Measurements from ENCODE around the gene PIAS1. TPM values are rescaled to one million over a fixed set of nuclear protein-coding genes. Genes with fewer than 3 reads are reported as not detected.

The PIAS1 gene
- total RNA-seq, 2 donors from 2014 or later = 24.1 to 63.3 TPM

DNA sequence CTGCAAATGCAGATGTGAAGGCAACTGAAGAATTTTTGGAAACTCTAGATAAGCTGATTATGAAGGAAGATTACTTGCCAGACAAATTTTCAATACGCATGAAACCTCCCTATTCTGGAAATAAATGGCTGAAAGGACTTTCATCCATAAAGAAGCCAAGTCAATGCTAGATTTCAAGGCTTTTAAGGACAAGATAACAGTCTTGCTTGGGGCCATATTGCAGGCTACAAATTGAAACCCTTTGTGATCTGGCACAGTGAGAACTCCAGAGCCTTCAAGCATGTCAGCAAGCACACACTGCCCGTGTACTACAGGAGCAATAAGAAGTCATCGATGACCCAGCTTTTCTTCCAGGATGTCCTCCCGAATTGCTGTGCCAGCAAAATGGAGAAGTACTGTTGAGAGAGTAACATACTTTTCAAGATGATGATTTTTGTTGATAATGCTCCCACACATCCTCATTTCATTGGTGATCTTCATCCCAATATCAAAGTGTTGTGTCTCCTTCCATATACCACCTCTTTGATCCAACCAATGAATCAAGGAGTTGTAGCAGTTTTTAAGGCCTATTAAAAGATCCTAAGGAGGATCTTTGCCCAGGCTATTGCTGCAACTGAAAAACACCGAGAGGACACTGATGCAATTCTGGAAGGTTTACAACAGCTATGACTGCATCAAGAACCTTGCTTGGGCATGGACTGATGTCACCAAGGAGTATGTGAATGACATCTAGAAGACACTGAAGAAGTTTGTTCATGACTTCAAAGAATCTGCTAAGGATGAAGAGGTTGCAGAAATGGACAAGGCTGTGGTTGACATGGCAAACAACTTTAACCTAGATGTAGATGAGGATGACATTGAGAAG is 130.7 kb downstream of the PIAS1 start:
- no peak overlapping the region for H3K27ac ChIP-seq
- no peaks in the 10 kb centered on the region for H3K27me3 ChIP-seq
- H3K4me3 ChIP-seq = no peak overlapping the region
- no peaks in the 10 kb centered on the region for H3K9me3 ChIP-seq
- TF ChIP-seq, protein P1, sequence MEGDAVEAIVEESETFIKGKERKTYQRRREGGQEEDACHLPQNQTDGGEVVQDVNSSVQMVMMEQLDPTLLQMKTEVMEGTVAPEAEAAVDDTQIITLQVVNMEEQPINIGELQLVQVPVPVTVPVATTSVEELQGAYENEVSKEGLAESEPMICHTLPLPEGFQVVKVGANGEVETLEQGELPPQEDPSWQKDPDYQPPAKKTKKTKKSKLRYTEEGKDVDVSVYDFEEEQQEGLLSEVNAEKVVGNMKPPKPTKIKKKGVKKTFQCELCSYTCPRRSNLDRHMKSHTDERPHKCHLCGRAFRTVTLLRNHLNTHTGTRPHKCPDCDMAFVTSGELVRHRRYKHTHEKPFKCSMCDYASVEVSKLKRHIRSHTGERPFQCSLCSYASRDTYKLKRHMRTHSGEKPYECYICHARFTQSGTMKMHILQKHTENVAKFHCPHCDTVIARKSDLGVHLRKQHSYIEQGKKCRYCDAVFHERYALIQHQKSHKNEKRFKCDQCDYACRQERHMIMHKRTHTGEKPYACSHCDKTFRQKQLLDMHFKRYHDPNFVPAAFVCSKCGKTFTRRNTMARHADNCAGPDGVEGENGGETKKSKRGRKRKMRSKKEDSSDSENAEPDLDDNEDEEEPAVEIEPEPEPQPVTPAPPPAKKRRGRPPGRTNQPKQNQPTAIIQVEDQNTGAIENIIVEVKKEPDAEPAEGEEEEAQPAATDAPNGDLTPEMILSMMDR (IDR thresholded peaks at IDR 0.05) = no peak
- no peak for TF ChIP-seq POLR2A (IDR thresholded peaks at IDR 0.05)
- intact Hi-C loops (cut with DNase I) = no loop called here
- H3K36me3 ChIP-seq (replicated peaks in 1 of 2; ENCODE audit: insufficient read depth in 1 of 2, low read depth in 2 of 2) = peaks cover 0 to 14% of the 10 kb centered on the region in 2 donors
- 85 to 89% methylated on average over 5 of the region's 5 CpGs for WGBS, 2 donors
- DNase-seq = no peak
- no peak for ATAC-seq
- peaks cover 29% of the 10 kb centered on the region for H3K4me1 ChIP-seq

DNA sequence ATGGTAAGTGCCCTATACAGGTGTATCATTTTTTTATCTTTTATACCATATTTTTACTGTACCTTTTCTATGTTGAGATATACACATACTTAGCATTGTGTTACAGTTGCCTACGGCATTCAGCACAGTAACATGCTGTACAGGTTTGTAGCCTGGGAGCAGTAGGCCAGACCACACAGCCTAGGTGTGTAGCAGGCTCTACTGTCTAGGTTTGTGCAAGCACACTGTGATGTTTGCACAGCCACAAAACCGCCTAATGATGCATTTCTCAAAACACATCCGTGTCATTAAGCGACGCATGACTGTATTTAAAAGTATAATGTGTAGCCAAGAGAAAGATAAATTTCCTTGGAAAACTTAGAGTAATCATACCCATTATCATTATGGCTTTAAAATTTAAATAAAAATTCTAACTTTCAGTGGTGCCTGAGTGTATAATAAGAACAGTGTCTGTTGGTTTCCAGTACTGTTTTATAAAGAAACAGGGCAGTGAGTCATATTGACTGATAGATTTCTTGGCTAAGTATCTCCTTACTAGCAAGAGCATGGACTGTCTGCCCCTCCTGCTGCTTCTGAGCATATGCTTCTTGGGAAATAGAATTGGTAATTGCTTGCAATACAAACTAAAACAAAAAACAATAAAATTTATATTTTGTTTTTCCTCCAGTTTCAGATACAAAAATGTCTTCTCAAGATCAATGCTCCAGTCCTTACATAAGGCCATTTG is 132.7 kb downstream of the PIAS1 start:
- whole genome bisulfite sequencing, 2 donors = 70 to 82% methylated on average over 5 of the region's 5 CpGs
- peak; percentile 55 for ATAC-seq
- Histone ChIP-seq H3K4me1 (peaks cover 29% of the 10 kb centered on the region), H3K27ac (peak overlapping the region; percentile 48 to 84 (median 70)), H3K9me3 (no peaks in the 10 kb centered on the region), H3K36me3 (replicated peaks in 1 of 2; ENCODE audit: insufficient read depth in 1 of 2, low read depth in 2 of 2) (peaks cover 0 to 7% of the 10 kb centered on the region in 2 donors), H3K27me3 (no peaks in the 10 kb centered on the region), H3K4me3 (no peak overlapping the region)
- TF ChIP-seq POLR2A (IDR thresholded peaks at IDR 0.05) = no peak
- TF ChIP-seq, protein P1 (IDR thresholded peaks at IDR 0.05) = no peak
- intact Hi-C loops (cut with DNase I) = no loop called here
- no peak for DNase-seq

DNA sequence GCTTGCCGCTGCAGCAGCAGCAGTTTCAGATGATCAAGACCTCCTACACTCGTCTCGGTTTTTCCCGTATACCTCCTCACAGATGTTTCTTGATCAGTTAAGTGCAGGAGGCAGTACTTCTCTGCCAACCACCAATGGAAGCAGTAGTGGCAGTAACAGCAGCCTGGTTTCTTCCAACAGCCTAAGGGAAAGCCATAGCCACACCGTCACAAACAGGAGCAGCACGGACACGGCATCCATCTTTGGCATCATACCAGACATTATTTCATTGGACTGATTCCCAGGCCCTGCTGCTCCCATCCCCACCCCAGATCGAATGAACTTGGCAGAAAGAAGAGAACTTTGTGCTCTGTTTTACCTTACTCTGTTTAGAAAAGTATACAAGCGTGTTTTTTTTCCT is 133.4 kb downstream of the PIAS1 start:
- Histone ChIP-seq H3K4me3 (no peak overlapping the region), H3K4me1 (peaks cover 29% of the 10 kb centered on the region), H3K36me3 (replicated peaks in 1 of 2; ENCODE audit: insufficient read depth in 1 of 2, low read depth in 2 of 2) (peaks cover 0 to 7% of the 10 kb centered on the region in 2 donors), H3K27ac (peak overlapping the region; percentile 48 to 84 (median 70)), H3K27me3 (no peaks in the 10 kb centered on the region), H3K9me3 (no peaks in the 10 kb centered on the region)
- TF ChIP-seq, protein P1 (IDR thresholded peaks at IDR 0.05) = no peak
- no peak for TF ChIP-seq POLR2A (IDR thresholded peaks at IDR 0.05)
- intact Hi-C loops (cut with DNase I) = no loop called here
- peak; percentile 96 for ATAC-seq
- peak; percentile 80 to 85 (median 81) for DNase-seq
- WGBS, 2 donors = 15 to 16% methylated on average over 9 of the region's 9 CpGs

DNA sequence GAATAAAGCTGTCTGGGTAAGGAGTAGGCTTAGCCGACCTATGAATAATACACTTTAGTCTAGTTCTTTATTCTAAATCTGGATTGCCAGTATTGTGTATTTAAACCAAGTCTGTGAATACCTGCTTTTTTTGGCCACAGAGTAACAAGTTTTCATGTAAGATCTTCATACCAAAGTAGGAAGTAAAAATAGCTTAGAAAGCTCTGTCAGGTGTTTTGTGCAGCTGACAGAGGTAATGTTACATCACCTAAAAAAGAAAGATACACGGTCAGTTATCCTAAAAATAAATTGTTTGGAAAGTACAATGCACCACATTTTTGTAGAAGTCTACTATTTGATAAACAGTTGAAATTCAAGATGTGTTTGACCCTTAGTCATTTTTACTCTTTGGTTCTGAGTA is 134.5 kb downstream of the PIAS1 start:
- Histone ChIP-seq H3K4me3 (no peak overlapping the region), H3K4me1 (peaks cover 29% of the 10 kb centered on the region), H3K36me3 (replicated peaks in 1 of 2; ENCODE audit: insufficient read depth in 1 of 2, low read depth in 2 of 2) (peaks cover 0 to 7% of the 10 kb centered on the region in 2 donors), H3K9me3 (no peaks in the 10 kb centered on the region), H3K27ac (peak overlapping the region in 3 of 4 donors; percentile 48 to 84 (median 80)), H3K27me3 (no peaks in the 10 kb centered on the region)
- DNase-seq (no peak), ATAC-seq (no peak)
- TF ChIP-seq POLR2A (IDR thresholded peaks at IDR 0.05) = no peak
- TF ChIP-seq, protein P1 (IDR thresholded peaks at IDR 0.05) = no peak
- intact Hi-C loops (cut with DNase I) = no loop called here
- 70 to 76% methylated on average over 2 of the region's 2 CpGs for WGBS, 2 donors

All from body of pancreas (tissue), 4 donors.